Measurements from ENCODE around the gene DYTN.

DYTN gene

DNA sequence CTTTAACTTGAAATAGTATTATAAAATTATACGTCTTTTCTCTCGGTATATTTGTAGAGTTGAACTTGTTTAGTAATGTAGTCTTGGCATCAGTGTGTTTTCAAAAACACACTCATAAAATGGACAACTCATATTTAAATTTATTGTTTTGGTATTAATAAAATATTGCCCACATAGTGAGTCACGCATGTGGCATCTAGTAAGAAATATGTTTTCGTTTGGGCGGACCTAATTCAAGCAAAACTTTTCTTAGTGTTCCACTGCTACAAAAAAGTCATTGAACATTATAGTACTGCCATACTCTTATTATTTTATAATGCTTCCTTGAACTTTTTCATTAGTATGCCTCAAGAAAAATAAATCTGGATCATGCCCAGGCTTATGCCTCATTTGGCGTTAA, 107.0 kb downstream of the DYTN start:
- DNase-seq: no peak

- DNase-seq: no peak
Measured at GRCh38 chr2:206610451-206610850, 107.7 kb downstream of the DYTN start.

DNA sequence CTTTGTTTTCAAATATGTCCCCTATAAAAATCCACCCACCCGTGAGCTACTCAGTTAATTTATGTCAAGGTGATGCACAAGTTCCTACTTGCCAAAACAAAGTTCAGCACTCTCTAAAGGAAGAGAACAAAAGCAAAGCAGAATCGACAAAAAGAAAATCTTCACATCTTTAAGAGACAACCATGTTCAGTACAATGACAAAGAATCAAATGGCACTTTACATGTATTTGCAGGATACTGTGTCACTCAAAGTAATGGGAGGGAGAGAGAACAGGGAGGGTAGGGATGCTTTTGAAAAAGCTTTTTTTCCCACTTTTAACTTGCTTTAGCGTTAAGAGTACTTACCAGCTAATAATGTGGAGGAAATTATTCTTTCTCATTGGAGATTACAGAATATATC, 115.0 kb downstream of the DYTN start:
- DNase-seq: no peak
